Liver (tissue), 9 donors: Measurements from ENCODE around the gene JAKMIP1. TPM values are rescaled to one million over a fixed set of nuclear protein-coding genes. Genes with fewer than 3 reads are reported as not detected.

ENCODE experiments used
- DNase-seq: peaks from one replicate; pipeline ENCODE4 v3.0.0-alpha.2; 2017; ENCODE audit warnings: low spot score
- H3K27ac ChIP-seq, 2 donors: one replicate each; pipeline ENCODE4 v1.7.0; 2013; ENCODE audit warnings: inconsistent platforms in 2 of 2, low read length in 2 of 2, control low read depth in 1 of 2, low read depth in 1 of 2, mild to moderate bottlenecking in 1 of 2
- H3K27me3 ChIP-seq, 4 donors: one replicate each; pipeline versions ENCODE4 v1.6.1 to v1.7.0; 2013; ENCODE audit warnings: low read length in 3 of 4, inconsistent platforms in 1 of 4, mild to moderate bottlenecking in 1 of 4, moderate library complexity in 1 of 4; ENCODE audit not compliant: control insufficient read depth in 4 of 4, insufficient read depth in 4 of 4
- H3K36me3 ChIP-seq, 4 donors: one replicate each; pipeline versions ENCODE4 v1.6.1 to v1.7.0; 2013; ENCODE audit warnings: low read length in 3 of 4, mild to moderate bottlenecking in 3 of 4, low read depth in 1 of 4, moderate library complexity in 1 of 4; ENCODE audit not compliant: control insufficient read depth in 4 of 4, insufficient read depth in 3 of 4
- H3K4me1 ChIP-seq, 4 donors: one replicate each; pipeline versions ENCODE4 v1.6.1 to v1.7.0; 2013; ENCODE audit warnings: low read length in 3 of 4, mild to moderate bottlenecking in 3 of 4, moderate library complexity in 1 of 4; ENCODE audit not compliant: control insufficient read depth in 4 of 4, insufficient read depth in 4 of 4
- H3K4me3 ChIP-seq, 3 donors: one replicate each; pipeline versions ENCODE4 v1.6.1 to v1.7.0; 2013; ENCODE audit warnings: low read length in 3 of 3, control low read depth in 1 of 3, low read depth in 1 of 3, mild to moderate bottlenecking in 1 of 3
- H3K9ac ChIP-seq, 2 donors: one replicate each; pipeline ENCODE4 v1.7.0; 2013; ENCODE audit warnings: low read length in 2 of 2, mild to moderate bottlenecking in 2 of 2, moderate library complexity in 2 of 2, control low read depth in 1 of 2, low read depth in 1 of 2
- H3K9me3 ChIP-seq, 4 donors: one replicate each; pipeline versions ENCODE4 v1.6.1 to v1.7.0; 2013; ENCODE audit warnings: low read length in 3 of 4; ENCODE audit not compliant: control insufficient read depth in 4 of 4
- EGR1 ChIP-seq, 2 donors: IDR thresholded peaks; 2 replicates each; pipeline ENCODE4 v1.6.1; 2016 to 2018; ENCODE audit warnings: antibody characterized with exemption in 2 of 2, low read depth in 2 of 2
- FOXA1 ChIP-seq: IDR thresholded peaks from 2 replicates; pipeline ENCODE4 v1.6.1; 2016; ENCODE audit warnings: antibody characterized with exemption
- FOXA2 ChIP-seq: IDR thresholded peaks from 2 replicates; pipeline ENCODE4 v1.6.1; 2016; ENCODE audit warnings: antibody characterized with exemption
- GABPA ChIP-seq, 2 donors: IDR thresholded peaks in 1 of 2; conservative IDR thresholded peaks in 1 of 2; 2 replicates each; pipeline ENCODE4 v1.6.1; 2016; ENCODE audit warnings: antibody characterized with exemption in 2 of 2, mild to moderate bottlenecking in 1 of 2, moderate library complexity in 1 of 2
- HNF4A ChIP-seq, 2 donors: conservative IDR thresholded peaks; 2 replicates each; pipeline ENCODE4 v1.6.1; 2016; ENCODE audit warnings: antibody characterized with exemption in 2 of 2, mild to moderate bottlenecking in 2 of 2
- HNF4G ChIP-seq: IDR thresholded peaks from 2 replicates; pipeline ENCODE4 v1.6.1; 2016; ENCODE audit warnings: antibody characterized with exemption
- RAD21 ChIP-seq, 2 donors: IDR thresholded peaks; 2 replicates each; pipeline ENCODE4 v1.6.1; 2016; ENCODE audit warnings: antibody characterized with exemption in 2 of 2, mild to moderate bottlenecking in 2 of 2
- RXRA ChIP-seq, 2 donors: IDR thresholded peaks; 2 replicates each; pipeline ENCODE4 v1.6.1; 2017 to 2018; ENCODE audit warnings: antibody characterized with exemption in 2 of 2, mild to moderate bottlenecking in 1 of 2
- SP1 ChIP-seq: IDR thresholded peaks from 2 replicates; pipeline ENCODE4 v1.6.1; 2018; ENCODE audit warnings: antibody characterized with exemption, mild to moderate bottlenecking
- TAF1 ChIP-seq: conservative IDR thresholded peaks from 2 replicates; pipeline ENCODE4 v1.6.1; 2016; ENCODE audit warnings: antibody characterized with exemption, mild to moderate bottlenecking
- YY1 ChIP-seq: IDR thresholded peaks from 2 replicates; pipeline ENCODE4 v1.6.1; 2016; ENCODE audit warnings: antibody characterized with exemption, mild to moderate bottlenecking
- WGBS: extraction: QIAGEN DNeasy Blood & Tissue Kit; methylation state at CpG from one replicate; pipeline ENCODE4 v1.1.7; 2013; 5-methylcytosine and 5-hydroxymethylcytosine counted together
- polyA plus RNA-seq, 2 donors: library from polyadenylated mRNA; stranded (reverse) in 1 of 2; unstranded in 1 of 2; fragments of 200-250 nt in 1 of 2; fragments of >200 nt in 1 of 2; fragmentation: Nextera tagmentation in 1 of 2; extraction: Ambion mirVana in 1 of 2; gene quantifications; one replicate each; pipeline versions ENCODE4 v1.2.1 to v1.2.3, GENCODE V29; 2013 to 2015
- total RNA-seq, 2 donors: library from RNA; depleted of rRNA; stranded (reverse); fragments of >200 nt; gene quantifications; one replicate each; pipeline ENCODE4 v1.2.3, GENCODE V29; 2014
- TF ChIP-seq, protein P1 (sequence below): IDR thresholded peaks from 2 replicates; pipeline ENCODE4 v1.6.1; 2016; ENCODE audit warnings: antibody characterized with exemption, mild to moderate bottlenecking
- TF ChIP-seq, protein P2 (sequence below): IDR thresholded peaks from 2 replicates; pipeline ENCODE4 v1.6.1; 2016; ENCODE audit warnings: antibody characterized with exemption
- TF ChIP-seq, protein P3 (sequence below): IDR thresholded peaks from 2 replicates; pipeline ENCODE4 v1.6.1; 2016; ENCODE audit warnings: antibody characterized with exemption
- TF ChIP-seq, protein P4 (sequence below): IDR thresholded peaks from 2 replicates; pipeline ENCODE4 v1.6.1; 2016; ENCODE audit warnings: antibody characterized with exemption
- TF ChIP-seq, protein P5 (sequence below): fragments of 150-350 bp; IDR thresholded peaks from 2 replicates; pipeline ENCODE4 v1.5.1; 2017; ENCODE audit warnings: improper control_type of control experiment, low read depth, low read length; ENCODE audit not compliant: missing input control
- donor health status: healthy.
- donor health status: healthy.
- donor health status: healthy.
- donor health status: healthy.
- donor health status: healthy.

The JAKMIP1 gene
- total and polyA plus RNA-seq, 4 donors = 0.08 to 0.50 TPM; not detected in 2

DNA sequence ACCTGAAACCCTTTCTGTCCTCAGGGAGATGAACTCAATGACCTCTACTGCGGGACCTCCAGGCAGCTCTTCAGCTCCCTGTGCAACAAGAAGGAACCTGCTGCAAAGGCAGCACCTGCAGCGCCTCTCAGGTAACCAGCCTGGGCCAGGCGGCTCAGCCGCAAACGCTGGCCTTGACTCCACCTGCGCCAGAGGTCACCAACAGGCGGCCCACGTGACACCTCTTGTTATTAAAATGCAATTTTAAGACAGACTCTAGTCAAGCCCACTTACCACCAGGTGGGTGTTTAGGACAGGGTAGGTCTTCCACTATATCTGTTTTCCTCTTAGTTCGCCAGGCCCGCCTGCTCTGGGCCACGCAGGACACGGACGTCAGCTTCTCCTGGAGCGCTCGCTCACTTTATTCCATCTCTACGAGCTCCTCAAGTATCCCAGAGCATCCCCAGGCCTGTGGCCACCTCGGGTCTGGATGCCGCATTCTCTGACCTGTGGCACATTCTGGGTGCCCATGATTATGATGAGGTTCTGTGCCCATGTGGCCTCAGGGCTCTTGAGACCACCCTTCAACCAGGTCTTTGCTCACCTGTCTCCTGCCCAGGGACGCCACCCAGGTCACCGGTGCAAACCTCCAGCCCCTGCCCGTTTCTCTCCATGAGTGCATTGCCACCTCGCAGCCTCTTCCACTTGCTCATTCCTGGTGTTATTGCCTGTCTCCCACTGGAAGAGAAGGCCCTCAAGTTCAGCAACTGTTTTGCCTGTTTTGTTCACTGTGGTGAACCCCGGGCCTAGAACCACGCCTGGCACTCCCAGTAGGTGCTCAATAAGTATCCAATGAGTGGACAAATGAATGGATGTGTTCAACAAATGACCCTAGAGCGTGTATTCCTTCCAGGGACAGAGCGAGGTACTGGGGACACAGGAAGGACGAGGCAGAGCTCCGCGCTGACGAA lies 32.8 kb upstream of the JAKMIP1 start:
- Histone ChIP-seq H3K36me3 (no peaks in the 10 kb centered on the region), H3K27me3 (peaks cover 0 to 3% (median under 1%) of the 10 kb centered on the region in 4 donors), H3K4me1 (no peaks in the 10 kb centered on the region), H3K4me3 (no peak overlapping the region), H3K27ac (no peak overlapping the region), H3K9me3 (peaks cover 0 to 3% (median 0%) of the 10 kb centered on the region in 4 donors), H3K9ac (no peak overlapping the region)
- 85% methylated on average over 30 of the region's 30 CpGs for WGBS
- TF ChIP-seq SP1 (no peak), RXRA (IDR thresholded peaks at IDR 0.05) (no peak), EGR1 (IDR thresholded peaks at IDR 0.05; ENCODE audit: low read depth in 2 of 2) (no peak), FOXA2 (no peak), RAD21 (IDR thresholded peaks at IDR 0.05) (no peak), YY1 (no peak), FOXA1 (no peak), GABPA (IDR thresholded peaks at IDR 0.05 in 1 of 2, conservative IDR thresholded peaks at IDR 0.05 in 1 of 2) (no peak), TAF1 (no peak), HNF4G (no peak)
- TF ChIP-seq, protein P1, sequence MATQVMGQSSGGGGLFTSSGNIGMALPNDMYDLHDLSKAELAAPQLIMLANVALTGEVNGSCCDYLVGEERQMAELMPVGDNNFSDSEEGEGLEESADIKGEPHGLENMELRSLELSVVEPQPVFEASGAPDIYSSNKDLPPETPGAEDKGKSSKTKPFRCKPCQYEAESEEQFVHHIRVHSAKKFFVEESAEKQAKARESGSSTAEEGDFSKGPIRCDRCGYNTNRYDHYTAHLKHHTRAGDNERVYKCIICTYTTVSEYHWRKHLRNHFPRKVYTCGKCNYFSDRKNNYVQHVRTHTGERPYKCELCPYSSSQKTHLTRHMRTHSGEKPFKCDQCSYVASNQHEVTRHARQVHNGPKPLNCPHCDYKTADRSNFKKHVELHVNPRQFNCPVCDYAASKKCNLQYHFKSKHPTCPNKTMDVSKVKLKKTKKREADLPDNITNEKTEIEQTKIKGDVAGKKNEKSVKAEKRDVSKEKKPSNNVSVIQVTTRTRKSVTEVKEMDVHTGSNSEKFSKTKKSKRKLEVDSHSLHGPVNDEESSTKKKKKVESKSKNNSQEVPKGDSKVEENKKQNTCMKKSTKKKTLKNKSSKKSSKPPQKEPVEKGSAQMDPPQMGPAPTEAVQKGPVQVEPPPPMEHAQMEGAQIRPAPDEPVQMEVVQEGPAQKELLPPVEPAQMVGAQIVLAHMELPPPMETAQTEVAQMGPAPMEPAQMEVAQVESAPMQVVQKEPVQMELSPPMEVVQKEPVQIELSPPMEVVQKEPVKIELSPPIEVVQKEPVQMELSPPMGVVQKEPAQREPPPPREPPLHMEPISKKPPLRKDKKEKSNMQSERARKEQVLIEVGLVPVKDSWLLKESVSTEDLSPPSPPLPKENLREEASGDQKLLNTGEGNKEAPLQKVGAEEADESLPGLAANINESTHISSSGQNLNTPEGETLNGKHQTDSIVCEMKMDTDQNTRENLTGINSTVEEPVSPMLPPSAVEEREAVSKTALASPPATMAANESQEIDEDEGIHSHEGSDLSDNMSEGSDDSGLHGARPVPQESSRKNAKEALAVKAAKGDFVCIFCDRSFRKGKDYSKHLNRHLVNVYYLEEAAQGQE = no peak
- TF ChIP-seq, protein P2, sequence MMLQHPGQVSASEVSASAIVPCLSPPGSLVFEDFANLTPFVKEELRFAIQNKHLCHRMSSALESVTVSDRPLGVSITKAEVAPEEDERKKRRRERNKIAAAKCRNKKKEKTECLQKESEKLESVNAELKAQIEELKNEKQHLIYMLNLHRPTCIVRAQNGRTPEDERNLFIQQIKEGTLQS = no peak
- TF ChIP-seq, protein P3, sequence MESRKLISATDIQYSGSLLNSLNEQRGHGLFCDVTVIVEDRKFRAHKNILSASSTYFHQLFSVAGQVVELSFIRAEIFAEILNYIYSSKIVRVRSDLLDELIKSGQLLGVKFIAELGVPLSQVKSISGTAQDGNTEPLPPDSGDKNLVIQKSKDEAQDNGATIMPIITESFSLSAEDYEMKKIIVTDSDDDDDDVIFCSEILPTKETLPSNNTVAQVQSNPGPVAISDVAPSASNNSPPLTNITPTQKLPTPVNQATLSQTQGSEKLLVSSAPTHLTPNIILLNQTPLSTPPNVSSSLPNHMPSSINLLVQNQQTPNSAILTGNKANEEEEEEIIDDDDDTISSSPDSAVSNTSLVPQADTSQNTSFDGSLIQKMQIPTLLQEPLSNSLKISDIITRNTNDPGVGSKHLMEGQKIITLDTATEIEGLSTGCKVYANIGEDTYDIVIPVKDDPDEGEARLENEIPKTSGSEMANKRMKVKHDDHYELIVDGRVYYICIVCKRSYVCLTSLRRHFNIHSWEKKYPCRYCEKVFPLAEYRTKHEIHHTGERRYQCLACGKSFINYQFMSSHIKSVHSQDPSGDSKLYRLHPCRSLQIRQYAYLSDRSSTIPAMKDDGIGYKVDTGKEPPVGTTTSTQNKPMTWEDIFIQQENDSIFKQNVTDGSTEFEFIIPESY = no peak
- no peak for DNase-seq

DNA sequence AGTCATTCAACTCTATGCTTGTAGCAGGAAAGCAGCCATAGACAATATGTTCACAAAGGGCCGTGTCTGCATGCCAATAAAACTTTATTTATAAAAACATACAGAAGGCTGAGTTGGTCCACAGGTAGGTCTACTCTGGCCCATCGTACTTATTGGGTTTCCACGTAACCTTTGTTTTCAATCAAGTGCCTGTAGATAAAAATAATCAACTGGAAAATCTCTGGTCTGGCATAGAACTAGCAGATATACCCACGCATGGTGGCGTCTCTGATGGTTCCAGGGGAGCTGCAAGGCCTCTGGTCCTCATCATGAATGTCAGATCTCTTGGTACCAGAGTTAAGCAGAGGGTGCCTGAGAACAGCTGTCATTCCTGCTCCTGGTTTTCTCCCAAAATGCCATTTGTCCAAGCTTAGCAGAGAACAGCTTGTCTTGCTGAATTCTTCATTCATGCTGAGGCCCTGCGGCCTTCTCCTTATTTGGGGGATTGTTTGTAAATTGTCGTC lies 31.4 kb upstream of the JAKMIP1 start:
- Histone ChIP-seq H3K4me1 (no peaks in the 10 kb centered on the region), H3K36me3 (no peaks in the 10 kb centered on the region), H3K9ac (no peak overlapping the region), H3K27me3 (peaks cover 0 to 3% (median 0%) of the 10 kb centered on the region in 4 donors), H3K27ac (no peak overlapping the region), H3K4me3 (no peak overlapping the region), H3K9me3 (peaks cover 0 to 3% (median 0%) of the 10 kb centered on the region in 4 donors)
- DNase-seq = no peak
- WGBS = 73% methylated on average over 7 of the region's 7 CpGs
- TF ChIP-seq, protein P4, sequence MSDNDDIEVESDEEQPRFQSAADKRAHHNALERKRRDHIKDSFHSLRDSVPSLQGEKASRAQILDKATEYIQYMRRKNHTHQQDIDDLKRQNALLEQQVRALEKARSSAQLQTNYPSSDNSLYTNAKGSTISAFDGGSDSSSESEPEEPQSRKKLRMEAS = no peak
- TF ChIP-seq HNF4G (no peak), TAF1 (no peak), FOXA1 (no peak), HNF4A (conservative IDR thresholded peaks at IDR 0.05) (no peak), RXRA (IDR thresholded peaks at IDR 0.05) (no peak), SP1 (no peak), FOXA2 (no peak), YY1 (no peak), GABPA (IDR thresholded peaks at IDR 0.05 in 1 of 2, conservative IDR thresholded peaks at IDR 0.05 in 1 of 2) (no peak)
- TF ChIP-seq, protein P1 = no peak
- TF ChIP-seq, protein P2 = no peak
- TF ChIP-seq, protein P5, sequence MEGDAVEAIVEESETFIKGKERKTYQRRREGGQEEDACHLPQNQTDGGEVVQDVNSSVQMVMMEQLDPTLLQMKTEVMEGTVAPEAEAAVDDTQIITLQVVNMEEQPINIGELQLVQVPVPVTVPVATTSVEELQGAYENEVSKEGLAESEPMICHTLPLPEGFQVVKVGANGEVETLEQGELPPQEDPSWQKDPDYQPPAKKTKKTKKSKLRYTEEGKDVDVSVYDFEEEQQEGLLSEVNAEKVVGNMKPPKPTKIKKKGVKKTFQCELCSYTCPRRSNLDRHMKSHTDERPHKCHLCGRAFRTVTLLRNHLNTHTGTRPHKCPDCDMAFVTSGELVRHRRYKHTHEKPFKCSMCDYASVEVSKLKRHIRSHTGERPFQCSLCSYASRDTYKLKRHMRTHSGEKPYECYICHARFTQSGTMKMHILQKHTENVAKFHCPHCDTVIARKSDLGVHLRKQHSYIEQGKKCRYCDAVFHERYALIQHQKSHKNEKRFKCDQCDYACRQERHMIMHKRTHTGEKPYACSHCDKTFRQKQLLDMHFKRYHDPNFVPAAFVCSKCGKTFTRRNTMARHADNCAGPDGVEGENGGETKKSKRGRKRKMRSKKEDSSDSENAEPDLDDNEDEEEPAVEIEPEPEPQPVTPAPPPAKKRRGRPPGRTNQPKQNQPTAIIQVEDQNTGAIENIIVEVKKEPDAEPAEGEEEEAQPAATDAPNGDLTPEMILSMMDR = no peak
